IMR-90 (cell line): ENCODE data around the gene CACNA2D4. TPM values are rescaled to one million over a fixed set of nuclear protein-coding genes. Genes with fewer than 3 reads are reported as not detected.

Experiments used
- ATAC-seq: fragments of 200-7000 bp; cut with Tn5 transposase; 2 replicates; pipeline ENCODE4 v1.9.1; 2020; ENCODE audit warnings: low read depth, mild to moderate bottlenecking, moderate library complexity
- BruUV-seq: library from RNA; stranded (reverse); fragments of 400-500 nt; replicated peaks from 2 replicates; lab custom pipeline; 2021; lab: Mats Ljungman, UMichigan
- CTCF ChIA-PET: fragments of 300-600 bp; formaldehyde crosslinking; extraction: SDS; loops from one replicate; lab custom pipeline; 2021; ENCODE audit warnings: antibody characterized with exemption; lab: Yijun Ruan, JAX
- POLR2A ChIA-PET: fragments of 300-600 bp; sonication (Branson Sonifier 250); formaldehyde crosslinking; loops from one replicate; lab custom pipeline; 2022; ENCODE audit warnings: antibody characterized with exemption; ENCODE audit not compliant: unreplicated experiment; lab: Charles Lee
- DNase-seq: peaks from one replicate; pipeline ENCODE4 v3.0.0; 2013
- H2AFZ ChIP-seq: replicated peaks from 2 replicates; pipeline ENCODE3; 2013; ENCODE audit warnings: low read length, mild to moderate bottlenecking; ENCODE audit not compliant: poor library complexity
- H2AK5ac ChIP-seq: 2 replicates; pipeline ENCODE4 v1.6.1; 2013; ENCODE audit warnings: low read depth, low read length, inconsistent platforms
- H2AK9ac ChIP-seq: replicated peaks from 2 replicates; pipeline ENCODE3; 2013; ENCODE audit warnings: mild to moderate bottlenecking, low read depth, low read length, moderate library complexity; ENCODE audit not compliant: poor library complexity
- H2BK120ac ChIP-seq: 2 replicates; pipeline ENCODE4 v1.6.1; 2013; ENCODE audit warnings: low read depth, low read length, inconsistent platforms
- H2BK15ac ChIP-seq: 3 replicates; pipeline ENCODE4 v1.6.1; 2013; ENCODE audit warnings: low read depth, low read length, inconsistent platforms
- H2BK20ac ChIP-seq: 2 replicates; pipeline ENCODE4 v1.6.1; 2013; ENCODE audit warnings: low read depth, mild to moderate bottlenecking, inconsistent platforms, low read length, moderate library complexity
- H2BK5ac ChIP-seq: 2 replicates; pipeline ENCODE4 v1.6.1; 2013; ENCODE audit warnings: mild to moderate bottlenecking, low read depth, low read length, inconsistent platforms; ENCODE audit not compliant: poor library complexity, severe bottlenecking
- H3K14ac ChIP-seq: replicated peaks from 2 replicates; pipeline ENCODE4 v1.6.1; 2013; ENCODE audit warnings: low read depth, low read length, inconsistent platforms
- H3K18ac ChIP-seq: 2 replicates; pipeline ENCODE4 v1.6.1; 2013; ENCODE audit warnings: low read depth, low read length, control low read depth
- H3K23ac ChIP-seq: 2 replicates; pipeline ENCODE4 v1.6.1; 2013; ENCODE audit warnings: low read depth, low read length, inconsistent platforms
- H3K27ac ChIP-seq: 2 replicates; pipeline ENCODE4 v1.5.1; 2013; ENCODE audit warnings: mild to moderate bottlenecking, control low read depth, low read length; ENCODE audit not compliant: insufficient read depth
- H3K27me3 ChIP-seq: 2 replicates; pipeline ENCODE4 v1.6.1; 2013; ENCODE audit warnings: low read length; ENCODE audit not compliant: control insufficient read depth, insufficient read depth
- H3K36me3 ChIP-seq: 2 replicates; pipeline ENCODE4 v1.6.1; 2013; ENCODE audit warnings: low read length, mixed read lengths; ENCODE audit not compliant: control insufficient read depth, insufficient read depth
- H3K4ac ChIP-seq: 2 replicates; pipeline ENCODE4 v1.6.1; 2013; ENCODE audit warnings: low read depth, low read length, inconsistent platforms
- H3K4me1 ChIP-seq: 2 replicates; pipeline ENCODE4 v1.6.1; 2013; ENCODE audit warnings: low read length, mixed read lengths; ENCODE audit not compliant: control insufficient read depth, insufficient read depth
- H3K4me2 ChIP-seq: 2 replicates; pipeline ENCODE4 v1.6.1; 2013; ENCODE audit warnings: low read depth, mild to moderate bottlenecking, control low read depth, low read length, moderate library complexity
- H3K4me3 ChIP-seq: 2 replicates; pipeline ENCODE4 v1.5.1; 2013; ENCODE audit warnings: low read depth, mild to moderate bottlenecking, control low read depth, low read length, moderate library complexity; ENCODE audit not compliant: insufficient read depth
- H3K56ac ChIP-seq: 2 replicates; pipeline ENCODE4 v1.6.1; 2013; ENCODE audit warnings: low read length, inconsistent platforms; ENCODE audit not compliant: insufficient read depth; ENCODE audit errors: extremely low read depth
- H3K79me1 ChIP-seq, 2 experiments: 2 replicates each; pipeline ENCODE4 v1.6.1; 2013; ENCODE audit warnings: low read length in 2 of 2, inconsistent platforms in 1 of 2, low read depth in 1 of 2
- H3K9ac ChIP-seq: 2 replicates; pipeline ENCODE4 v1.6.1; 2013; ENCODE audit warnings: low read depth, low read length, control low read depth
- H3K9me1 ChIP-seq: 2 replicates; pipeline ENCODE4 v1.6.1; 2013; ENCODE audit warnings: low read length, inconsistent platforms; ENCODE audit not compliant: insufficient read depth
- H3K9me3 ChIP-seq: 2 replicates; pipeline ENCODE4 v1.6.1; 2013; ENCODE audit warnings: low read length; ENCODE audit not compliant: control insufficient read depth, insufficient read depth
- H4K20me1 ChIP-seq: 2 replicates; pipeline ENCODE4 v1.6.1; 2013; ENCODE audit warnings: low read length, inconsistent platforms; ENCODE audit not compliant: insufficient read depth
- H4K5ac ChIP-seq: 2 replicates; pipeline ENCODE4 v1.6.1; 2013; ENCODE audit warnings: mild to moderate bottlenecking, low read depth, low read length, control low read depth
- H4K8ac ChIP-seq, 2 experiments: 2 replicates each; pipeline ENCODE4 v1.6.1; 2013; ENCODE audit warnings: low read depth in 2 of 2, low read length in 2 of 2, control low read depth in 1 of 2, inconsistent platforms in 1 of 2
- H4K91ac ChIP-seq: 2 replicates; pipeline ENCODE4 v1.6.1; 2013; ENCODE audit warnings: low read depth, low read length, inconsistent platforms; ENCODE audit not compliant: insufficient read depth
- BHLHE40 ChIP-seq: fragments of 150-350 bp; IDR thresholded peaks from 2 replicates; pipeline ENCODE4 v1.6.1; 2016; ENCODE audit warnings: mild to moderate bottlenecking, low read depth, low read length
- CEBPB ChIP-seq: IDR thresholded peaks from 2 replicates; pipeline ENCODE4 v1.6.1; 2012; ENCODE audit warnings: low read depth, low read length, improper control_type of control experiment
- CHD1 ChIP-seq: IDR thresholded peaks from 2 replicates; pipeline ENCODE4 v1.6.1; 2012; ENCODE audit warnings: low read depth, low read length, improper control_type of control experiment
- CTCF ChIP-seq: conservative IDR thresholded peaks from 2 replicates; pipeline ENCODE4 v1.5.1; 2012; ENCODE audit warnings: mild to moderate bottlenecking, low read depth, low read length, improper control_type of control experiment
- ELK1 ChIP-seq: fragments of 150-350 bp; IDR thresholded peaks from 2 replicates; pipeline ENCODE4 v1.6.1; 2016; ENCODE audit warnings: low read depth, mild to moderate bottlenecking, low read length, moderate library complexity, borderline replicate concordance
- FOS ChIP-seq: fragments of 150-350 bp; IDR thresholded peaks from 2 replicates; pipeline ENCODE4 v1.6.1; 2016; ENCODE audit warnings: low read depth, low read length
- MAFK ChIP-seq: IDR thresholded peaks from 2 replicates; pipeline ENCODE4 v1.6.1; 2012; ENCODE audit warnings: low read depth, low read length, improper control_type of control experiment
- MAZ ChIP-seq: IDR thresholded peaks from 2 replicates; pipeline ENCODE4 v1.6.1; 2012; ENCODE audit warnings: low read depth, mild to moderate bottlenecking, low read length, improper control_type of control experiment, moderate library complexity, borderline replicate concordance
- MXI1 ChIP-seq: IDR thresholded peaks from 2 replicates; pipeline ENCODE4 v1.6.1; 2012; ENCODE audit warnings: low read depth, mild to moderate bottlenecking, low read length, moderate library complexity, borderline replicate concordance
- NFE2L2 ChIP-seq: fragments of 150-350 bp; IDR thresholded peaks from 2 replicates; pipeline ENCODE4 v1.6.1; 2016; ENCODE audit warnings: low read depth, mild to moderate bottlenecking, low read length
- POLR2A ChIP-seq: IDR thresholded peaks from 2 replicates; pipeline ENCODE4 v1.6.1; 2012; ENCODE audit warnings: mild to moderate bottlenecking, low read depth, low read length
- RAD21 ChIP-seq: IDR thresholded peaks from 2 replicates; pipeline ENCODE4 v1.6.1; 2012; ENCODE audit warnings: low read length, improper control_type of control experiment
- RCOR1 ChIP-seq: IDR thresholded peaks from 2 replicates; pipeline ENCODE4 v1.6.1; 2012; ENCODE audit warnings: mild to moderate bottlenecking, low read length, improper control_type of control experiment; ENCODE audit not compliant: insufficient replicate concordance
- RFX5 ChIP-seq: IDR thresholded peaks from 2 replicates; pipeline ENCODE4 v1.8.0; 2012; ENCODE audit warnings: low read depth, mild to moderate bottlenecking, low read length, moderate library complexity
- SMC3 ChIP-seq: fragments of 150-350 bp; IDR thresholded peaks from 2 replicates; pipeline ENCODE4 v1.6.1; 2016; ENCODE audit warnings: low read depth, mild to moderate bottlenecking, antibody characterized with exemption, low read length, moderate library complexity
- USF2 ChIP-seq: fragments of 150-350 bp; IDR thresholded peaks from 2 replicates; pipeline ENCODE4 v1.6.1; 2017; ENCODE audit warnings: mild to moderate bottlenecking, antibody characterized with exemption, low read length, low read depth
- WGBS, 2 experiments: methylation state at CpG; one replicate each; pipeline versions ENCODE4 v1.1.5 to v1.1.7; 2013; ENCODE audit warnings: missing lambda C conversion rate in 2 of 2; ENCODE audit not compliant: insufficient read length in 1 of 2; ENCODE audit errors: extremely low coverage in 2 of 2; 5-methylcytosine and 5-hydroxymethylcytosine counted together
- dilution Hi-C: fragments of 300-500 bp; cut with HindIII; formaldehyde crosslinking; loops from one replicate; pipeline ENCODE4 v1.14.3; 2018; ENCODE audit warnings: low sequenced_read_pairs; ENCODE audit not compliant: unreplicated experiment
- in situ Hi-C: fragments of 300-500 bp; cut with MboI; formaldehyde crosslinking; loops from 3 replicates; pipeline ENCODE4 v1.14.3; 2019; ENCODE audit warnings: low sequenced_read_pairs, inconsistent platforms, mixed read lengths
- intact Hi-C: fragments of 100-400 bp; cut with micrococcal nuclease; formaldehyde crosslinking; loops from 2 replicates; pipeline ENCODE4 v1.10.0; 2022
- polyA plus RNA-seq, 3 experiments: library from polyadenylated mRNA; depleted of rRNA; stranded (reverse); fragments of >200 nt; gene quantifications; 2 replicates each; pipeline ENCODE4 v1.2.3, GENCODE V29; 2012; ENCODE audit warnings: low replicate concordance in 1 of 3
- total RNA-seq: library from RNA; depleted of rRNA; stranded (reverse); fragments of >200 nt; gene quantifications from 2 replicates; pipeline ENCODE4 v1.2.3, GENCODE V29; 2012

CACNA2D4 gene
- total and polyA plus RNA-seq, 2 of the 4 experiments (the other 2 are of a cell fraction), result 0.18 to 0.22 TPM

- no peak overlapping the region for H2BK20ac ChIP-seq
- intact Hi-C loops, result no loop called here
- H2BK15ac ChIP-seq, result no peak overlapping the region
- BruUV-seq, result no TSS peak
- ChIA-PET CTCF (no interaction called here), POLR2A (no interaction called here)
- H4K20me1 ChIP-seq, result no peaks in the 10 kb centered on the region
- dilution Hi-C loops, result no loop called here
- H2AK9ac ChIP-seq, result no peak overlapping the region
- no peaks in the 10 kb centered on the region for H3K36me3 ChIP-seq
- no peak overlapping the region for H3K56ac ChIP-seq
- WGBS, 2 experiments, result no CpG with 5 or more reads among the region's 6 CpGs
- H3K14ac ChIP-seq, result no peak overlapping the region
- H2BK120ac ChIP-seq, result no peak overlapping the region
- H2AFZ ChIP-seq, result no peak overlapping the region
- H3K4me2 ChIP-seq, result no peak overlapping the region
- H3K9me1 ChIP-seq, result no peaks in the 10 kb centered on the region
- no peak overlapping the region for H3K18ac ChIP-seq
- DNase-seq (no peak), ATAC-seq (no peak)
- H3K79me1 ChIP-seq, result no peaks in the 10 kb centered on the region
- no peak overlapping the region for H3K4ac ChIP-seq
- H4K91ac ChIP-seq, result no peak overlapping the region
- no peak for TF ChIP-seq MAFK
- TF ChIP-seq POLR2A, result no peak
- no peak for TF ChIP-seq BHLHE40
- no peak for TF ChIP-seq MXI1
- TF ChIP-seq USF2, result no peak
- TF ChIP-seq CHD1, result no peak
- TF ChIP-seq NFE2L2, result no peak
- no peak for TF ChIP-seq SMC3
- TF ChIP-seq CTCF, result no peak
- TF ChIP-seq RFX5, result no peak
- no peak for TF ChIP-seq RAD21
- TF ChIP-seq CEBPB, result no peak
- TF ChIP-seq MAZ, result no peak
- TF ChIP-seq RCOR1, result no peak
- no peak for TF ChIP-seq ELK1
- no peak for TF ChIP-seq FOS
- H3K9me3 ChIP-seq, result no peaks in the 10 kb centered on the region
- in situ Hi-C loops, result no loop called here
- H4K8ac ChIP-seq, result no peak overlapping the region
- no peak overlapping the region for H3K9ac ChIP-seq
- no peak overlapping the region for H2AK5ac ChIP-seq
- H3K23ac ChIP-seq, result no peak overlapping the region
- H4K5ac ChIP-seq, result no peak overlapping the region
- no peaks in the 10 kb centered on the region for H3K4me1 ChIP-seq
- peaks cover 66% of the 10 kb centered on the region for H3K27me3 ChIP-seq
- no peak overlapping the region for H3K4me3 ChIP-seq
- H2BK5ac ChIP-seq, result no peak overlapping the region
- H3K27ac ChIP-seq, result no peak overlapping the region
Observed at GRCh38 chr12:1918884-1919236, 408 bp upstream of the CACNA2D4 start.
